Fibroblast of peridontal ligament (primary cell): Measurements from ENCODE around the gene FGR.

ENCODE experiments used
- DNase-seq: peaks from one replicate; pipeline ENCODE4 v3.0.0-alpha.2; 2010; ENCODE audit errors: extremely low read depth

The FGR gene

GRCh38 chr1:27566462-27567145 is 68.4 kb downstream of the FGR start:
- DNase-seq = no peak

- no peak for DNase-seq
Observed at GRCh38 chr1:27564710-27565649, 70.0 kb downstream of the FGR start.

DNA sequence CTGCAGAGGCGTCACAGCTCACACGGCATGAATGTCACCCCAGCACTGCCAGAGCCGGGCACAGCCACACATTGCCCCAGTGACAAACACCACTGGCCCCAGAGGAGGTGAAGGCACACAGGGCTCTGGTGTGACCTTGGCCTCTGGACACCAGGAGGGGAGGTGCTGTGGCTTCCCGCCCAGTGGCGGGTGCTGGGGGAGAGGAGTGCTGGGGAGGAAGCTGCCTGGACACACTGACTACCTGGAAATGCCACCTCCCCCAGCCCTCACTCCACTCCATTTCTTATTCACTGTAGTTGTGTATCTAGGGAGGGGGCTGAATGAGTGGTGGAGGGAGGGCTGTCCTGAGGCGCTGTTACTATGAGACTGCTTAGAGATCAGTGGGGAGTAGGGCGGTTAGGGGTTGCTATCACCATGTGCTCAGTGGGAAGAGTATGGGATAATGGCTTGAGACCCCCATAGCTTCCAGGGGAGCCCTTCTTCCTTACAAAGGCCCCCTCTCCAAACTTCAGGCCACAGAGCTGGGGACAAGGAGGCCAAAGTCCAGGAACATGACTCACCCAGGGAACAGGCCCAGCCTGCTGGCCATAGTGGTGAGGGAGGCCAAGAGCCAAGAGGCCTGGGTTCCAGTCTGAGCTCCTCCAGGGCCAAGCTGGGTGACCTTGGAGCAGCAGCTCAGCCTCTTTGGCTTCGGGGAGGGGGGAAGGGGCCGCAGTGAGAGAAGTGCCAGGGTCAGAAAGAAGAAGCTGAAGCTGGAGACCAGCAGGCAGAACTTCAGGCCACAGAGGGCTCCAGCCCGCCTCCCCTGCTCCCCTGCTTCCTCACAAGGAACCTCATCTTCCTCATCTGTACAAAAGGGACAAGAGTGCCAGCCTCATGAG is 71.2 kb downstream of the FGR start:
- no peak for DNase-seq

DNA sequence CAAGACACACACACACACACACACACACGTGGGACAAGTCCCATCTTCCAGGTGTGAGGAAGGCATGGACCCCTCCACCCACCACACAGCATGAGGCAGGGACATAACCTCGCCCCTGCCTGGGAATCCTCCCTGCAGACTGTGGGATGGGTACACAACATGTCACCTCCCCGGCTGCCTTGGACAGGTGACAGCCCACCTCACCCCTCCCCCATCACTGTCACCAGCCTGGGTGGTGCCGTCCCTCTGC is 71.7 kb downstream of the FGR start:
- DNase-seq = no peak

DNA sequence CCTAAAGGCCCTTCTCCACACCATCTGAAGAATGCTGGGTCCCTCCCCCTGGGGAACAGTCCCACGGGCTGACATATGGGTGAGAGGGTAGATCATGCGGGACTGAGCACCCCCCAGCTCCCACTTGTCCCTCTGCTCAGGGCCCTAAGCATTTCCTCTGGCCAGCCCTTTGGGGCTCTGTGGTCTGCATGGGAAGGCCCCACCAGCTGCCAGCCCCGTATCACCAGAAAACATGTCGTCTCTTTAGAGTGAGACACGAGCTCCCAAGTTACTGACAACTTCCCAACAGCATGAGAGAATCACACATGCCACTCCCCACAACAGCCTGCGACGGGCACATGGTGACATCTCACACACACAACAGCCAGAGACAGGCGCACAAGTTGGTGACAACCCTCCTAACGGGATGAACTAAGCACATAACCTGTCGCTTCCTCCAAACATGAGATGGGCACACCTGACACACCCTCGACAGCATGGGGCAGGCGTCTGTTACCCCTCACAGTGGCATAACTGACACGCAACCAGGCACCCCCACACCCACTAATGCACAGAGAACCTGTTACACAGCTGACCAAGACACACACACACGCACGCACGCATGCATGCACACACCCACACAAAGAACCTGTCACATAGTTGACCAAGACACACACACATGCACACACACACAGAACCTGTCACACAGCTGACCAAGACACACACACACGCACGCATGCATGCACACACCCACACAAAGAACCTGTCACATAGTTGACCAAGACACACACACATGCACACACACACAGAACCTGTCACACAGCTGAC is 72.2 kb downstream of the FGR start:
- DNase-seq = no peak
